Measurements from ENCODE around the gene NMT2.

Gene NMT2

DNA sequence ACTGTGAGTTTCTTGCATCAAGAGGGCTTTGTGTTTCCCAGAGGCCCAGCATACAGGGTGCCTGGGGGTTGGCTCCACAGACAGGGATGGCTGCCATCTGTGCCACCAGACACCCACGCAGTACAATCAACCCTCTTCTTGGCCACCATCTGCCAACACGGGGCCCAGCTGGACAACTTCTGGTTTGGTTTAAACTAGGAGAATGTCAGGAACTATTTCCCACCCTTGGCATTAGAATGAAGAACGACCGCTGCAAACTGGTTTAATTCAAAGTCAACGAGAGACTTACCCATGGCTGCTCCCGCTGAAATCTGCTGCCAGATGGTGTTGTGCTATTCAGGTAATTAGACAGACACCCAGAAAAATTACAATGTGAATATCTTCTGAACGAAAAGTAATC, 27.8 kb downstream of the NMT2 start:
- no peak for DNase-seq

DNA sequence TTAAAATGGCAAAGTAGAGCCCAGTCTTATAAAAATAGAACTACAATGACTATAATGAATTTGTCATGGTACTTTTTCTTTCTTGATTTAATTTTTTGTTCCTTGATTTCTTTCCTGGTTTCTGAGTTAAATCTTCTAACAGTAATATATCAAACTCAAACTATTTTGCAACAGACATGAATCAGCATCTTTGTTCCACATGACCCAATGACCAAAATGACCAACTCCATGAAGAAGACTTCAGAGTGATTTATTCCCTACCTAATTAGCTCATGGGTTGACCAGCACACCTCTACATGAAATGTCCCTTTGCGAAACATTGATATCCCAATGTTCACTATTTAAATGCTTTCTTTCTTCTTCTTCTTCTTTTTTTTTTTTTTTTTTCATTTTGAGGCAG, 30.9 kb downstream of the NMT2 start:
- DNase-seq: no peak

GRCh38 chr10:15137036-15137359, 31.5 kb downstream of the NMT2 start:
- no peak for DNase-seq

DNA sequence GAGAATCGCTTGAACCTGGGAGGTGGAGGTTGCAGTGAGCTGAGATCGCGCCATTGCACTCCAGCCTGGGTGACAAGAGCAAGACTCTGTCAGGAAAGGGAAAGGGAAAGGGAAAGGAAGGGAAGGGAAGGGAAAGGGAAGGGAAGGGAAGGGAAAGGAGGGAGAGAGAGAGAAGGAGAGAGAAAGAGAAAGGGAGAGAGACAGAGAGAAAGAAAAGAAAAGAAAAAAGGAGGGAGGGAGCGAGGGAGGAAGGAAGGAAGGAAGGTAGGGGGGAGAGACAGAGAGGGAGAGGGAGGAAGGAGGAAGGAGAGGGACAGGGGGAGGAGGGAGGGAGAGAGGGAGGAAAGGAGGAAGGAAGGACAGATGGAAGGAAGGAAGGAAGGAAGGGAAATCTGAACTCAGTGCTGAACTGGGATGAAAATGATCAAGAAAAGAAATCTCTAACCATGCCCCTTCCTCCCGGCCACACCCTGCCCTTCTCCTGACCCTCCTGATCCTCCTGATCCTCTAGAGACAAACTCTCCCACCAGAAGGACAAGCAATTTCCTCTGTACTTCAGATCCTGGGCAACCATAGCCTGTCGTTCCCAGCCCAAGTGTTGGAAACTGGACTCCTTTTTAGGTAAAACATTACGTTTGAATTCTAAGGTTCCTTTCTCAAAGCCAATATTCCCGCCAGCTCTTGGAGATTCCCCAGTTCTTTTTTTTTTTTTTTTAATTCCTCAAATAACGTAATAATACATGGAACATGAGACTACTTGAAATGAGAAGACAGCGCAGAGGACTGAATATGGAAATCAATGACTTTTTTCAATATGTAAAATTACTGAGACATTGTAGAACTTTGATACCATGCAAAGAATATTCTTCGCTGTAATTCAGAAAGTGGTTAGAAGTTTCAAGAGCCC, 32.1 kb downstream of the NMT2 start:
- DNase-seq: no peak

- no peak for DNase-seq
Observed at GRCh38 chr10:15131330-15131729, 37.2 kb downstream of the NMT2 start.

GRCh38 chr10:15124908-15125307, 43.6 kb downstream of the NMT2 start:
- no peak for DNase-seq

GRCh38 chr10:15124190-15124589, 44.3 kb downstream of the NMT2 start:
- no peak for DNase-seq

GRCh38 chr10:15123749-15124184, 44.7 kb downstream of the NMT2 start:
- no peak for DNase-seq

- DNase-seq: no peak
Observed at GRCh38 chr10:15122477-15123030, 45.9 kb downstream of the NMT2 start.

DNA sequence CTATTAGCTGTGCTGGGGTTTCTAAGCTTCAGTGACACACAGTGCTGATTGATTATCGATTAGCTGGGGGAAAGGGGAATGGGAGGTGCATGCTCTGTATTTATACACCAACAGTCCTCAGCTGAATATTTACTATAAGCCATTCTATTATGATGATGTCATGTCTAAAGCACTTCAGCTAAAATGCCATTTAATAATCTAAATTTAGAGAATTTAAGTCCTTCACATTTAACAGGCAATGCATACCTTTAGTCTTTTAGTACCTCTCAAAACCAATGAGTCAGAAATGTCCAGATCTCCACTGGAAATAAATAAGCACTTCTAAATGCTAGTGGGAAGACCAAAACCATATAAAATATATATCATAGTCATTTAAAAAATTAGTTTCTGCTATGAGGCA, 46.8 kb downstream of the NMT2 start:
- DNase-seq: no peak

DNA sequence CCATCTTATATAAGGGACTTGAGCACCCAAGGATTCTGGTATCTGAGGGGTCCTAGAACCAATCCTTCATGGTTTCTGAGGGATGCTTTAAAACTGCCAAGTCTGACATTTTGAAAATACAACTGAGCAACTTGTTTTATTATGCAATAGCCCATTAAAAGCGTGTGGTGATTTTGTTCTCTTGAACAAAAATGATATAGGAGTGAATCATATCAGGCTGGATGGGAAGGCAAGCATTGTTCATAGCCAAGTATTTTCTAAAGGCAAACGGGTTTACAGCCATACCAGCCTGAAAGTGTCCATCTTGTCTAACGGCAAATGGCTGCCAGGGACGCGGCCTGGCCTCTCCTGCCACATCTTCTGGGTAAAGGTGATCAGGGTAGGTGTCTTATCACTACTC, 48.0 kb downstream of the NMT2 start:
- no peak for DNase-seq

DNA sequence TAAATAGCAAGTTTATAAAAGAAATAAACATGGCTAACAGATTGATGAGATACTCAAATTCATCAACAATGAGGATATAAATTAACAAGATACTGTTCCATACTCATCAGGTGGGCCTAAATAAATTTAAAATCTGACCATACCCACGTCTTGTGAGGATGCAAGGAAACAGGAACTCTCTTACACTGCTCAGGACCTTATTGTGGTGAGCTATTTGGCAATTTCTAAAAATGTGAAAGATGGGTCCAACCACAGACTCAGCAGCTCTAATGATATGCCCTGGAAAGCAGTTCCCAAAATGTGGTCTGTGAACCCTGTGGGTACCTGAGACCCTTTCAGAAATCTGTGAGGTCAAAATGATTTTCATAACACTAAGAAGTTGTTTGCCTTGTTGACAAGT, 49.9 kb downstream of the NMT2 start:
- DNase-seq: no peak

DNA sequence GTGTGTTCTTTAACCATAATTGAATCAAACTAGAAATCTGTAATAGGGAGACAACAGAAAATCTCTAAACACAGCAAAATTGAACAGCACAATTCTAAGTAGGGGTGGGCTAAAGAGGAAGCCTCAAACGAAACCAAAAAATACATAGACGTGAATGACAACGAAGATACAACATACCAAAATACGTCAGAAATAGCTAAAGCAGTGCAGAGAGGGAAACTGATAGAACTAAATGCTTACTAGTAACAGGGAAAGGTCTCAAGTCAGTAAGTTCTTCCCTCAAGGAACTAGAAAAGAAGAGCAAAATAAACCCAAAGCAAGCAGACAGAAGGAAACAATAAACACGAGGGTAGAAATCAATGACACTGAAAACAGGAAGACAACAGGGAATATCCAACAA, 52.3 kb downstream of the NMT2 start:
- no peak for DNase-seq

DNA sequence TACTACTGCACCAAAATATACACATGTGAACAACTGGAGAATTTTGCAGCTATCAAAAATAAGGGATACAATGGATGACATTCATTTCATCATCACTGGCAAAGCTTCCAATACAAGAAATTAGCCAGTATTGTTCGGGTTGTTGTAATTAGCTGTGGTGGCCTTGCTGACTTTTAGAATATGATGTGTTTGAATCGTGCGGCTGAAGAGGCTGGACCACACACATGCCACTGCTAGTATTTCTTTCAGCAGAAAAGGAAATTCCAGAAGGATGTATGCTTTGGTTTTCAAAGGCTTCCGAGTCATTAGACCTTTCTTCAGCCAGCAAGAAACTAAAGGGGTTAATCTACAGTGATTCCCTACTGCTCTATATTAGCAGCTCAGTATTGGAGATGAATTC, 54.7 kb downstream of the NMT2 start:
- DNase-seq: no peak

DNA sequence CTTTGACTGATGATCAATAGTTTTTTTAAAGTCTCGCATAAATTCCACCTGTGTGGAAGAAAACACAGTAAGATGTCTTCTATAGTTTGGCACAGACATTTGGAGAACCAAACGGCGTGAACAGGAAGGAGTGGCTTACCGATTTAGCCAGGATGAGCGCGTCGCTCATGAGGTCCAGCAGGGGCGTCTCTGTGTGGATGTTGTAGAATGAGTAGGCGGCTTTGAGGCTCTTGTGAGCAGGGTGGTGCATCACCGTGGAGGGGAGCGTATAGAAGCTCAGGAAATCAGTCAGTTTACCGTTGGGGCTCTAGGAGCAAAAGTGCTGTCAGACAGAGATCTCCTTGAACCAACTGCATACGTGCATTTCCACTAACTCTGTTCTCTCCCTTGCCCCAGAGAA, 55.8 kb downstream of the NMT2 start:
- DNase-seq: no peak

DNA sequence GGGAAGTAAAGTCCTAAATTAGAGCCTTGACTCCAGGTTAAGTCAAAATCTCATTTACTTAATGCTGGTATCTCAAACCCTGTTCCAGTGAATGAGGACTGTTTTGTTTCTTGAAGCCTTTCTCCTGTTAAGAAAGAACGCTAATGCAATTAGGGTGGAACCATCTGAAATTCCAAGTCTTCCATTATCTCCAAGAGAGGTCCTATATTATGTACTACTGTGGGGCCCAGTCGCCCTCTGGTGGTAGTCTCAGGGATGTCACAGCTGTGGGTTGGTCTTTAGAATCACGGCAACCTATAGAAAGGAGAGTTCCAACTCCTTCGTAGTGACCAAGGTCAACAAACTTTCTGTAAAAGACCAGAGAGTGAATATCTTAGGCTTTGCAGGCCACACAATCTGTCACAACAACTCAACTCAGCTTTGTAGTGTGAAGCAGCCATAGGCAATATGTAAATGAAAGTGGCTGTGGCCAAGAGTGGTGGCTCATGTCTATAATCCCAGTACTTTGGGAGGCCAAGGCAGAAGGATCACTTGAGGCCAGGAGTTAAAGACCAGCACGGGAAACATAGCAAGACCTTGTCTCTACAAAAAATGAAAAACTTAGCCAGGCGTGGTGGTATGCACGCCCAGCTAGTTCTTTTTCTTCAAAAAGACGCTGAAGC, 62.0 kb downstream of the NMT2 start:
- peak; percentile 62 for DNase-seq

DNA sequence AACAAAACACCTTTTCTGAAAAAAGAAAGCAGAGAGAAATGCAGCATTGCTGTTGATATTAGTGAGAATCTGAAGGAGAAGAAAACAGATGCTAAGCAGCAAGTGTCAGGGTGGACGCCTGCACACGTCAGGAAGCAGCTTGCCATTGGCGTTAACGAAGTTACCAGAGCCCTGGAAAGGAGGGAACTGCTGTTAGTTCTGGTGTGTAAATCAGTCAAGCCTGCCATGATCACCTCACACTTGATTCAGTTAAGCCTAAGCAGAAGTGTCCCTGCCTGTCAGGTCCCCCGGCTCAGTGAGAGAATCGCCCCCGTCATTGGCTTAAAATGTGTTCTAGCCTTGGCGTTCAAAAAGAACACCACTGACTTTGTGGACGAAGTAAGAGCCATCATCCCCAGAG, 65.0 kb downstream of the NMT2 start:
- no peak for DNase-seq

GRCh38 chr10:15099886-15100285, 68.6 kb downstream of the NMT2 start:
- no peak for DNase-seq

DNA sequence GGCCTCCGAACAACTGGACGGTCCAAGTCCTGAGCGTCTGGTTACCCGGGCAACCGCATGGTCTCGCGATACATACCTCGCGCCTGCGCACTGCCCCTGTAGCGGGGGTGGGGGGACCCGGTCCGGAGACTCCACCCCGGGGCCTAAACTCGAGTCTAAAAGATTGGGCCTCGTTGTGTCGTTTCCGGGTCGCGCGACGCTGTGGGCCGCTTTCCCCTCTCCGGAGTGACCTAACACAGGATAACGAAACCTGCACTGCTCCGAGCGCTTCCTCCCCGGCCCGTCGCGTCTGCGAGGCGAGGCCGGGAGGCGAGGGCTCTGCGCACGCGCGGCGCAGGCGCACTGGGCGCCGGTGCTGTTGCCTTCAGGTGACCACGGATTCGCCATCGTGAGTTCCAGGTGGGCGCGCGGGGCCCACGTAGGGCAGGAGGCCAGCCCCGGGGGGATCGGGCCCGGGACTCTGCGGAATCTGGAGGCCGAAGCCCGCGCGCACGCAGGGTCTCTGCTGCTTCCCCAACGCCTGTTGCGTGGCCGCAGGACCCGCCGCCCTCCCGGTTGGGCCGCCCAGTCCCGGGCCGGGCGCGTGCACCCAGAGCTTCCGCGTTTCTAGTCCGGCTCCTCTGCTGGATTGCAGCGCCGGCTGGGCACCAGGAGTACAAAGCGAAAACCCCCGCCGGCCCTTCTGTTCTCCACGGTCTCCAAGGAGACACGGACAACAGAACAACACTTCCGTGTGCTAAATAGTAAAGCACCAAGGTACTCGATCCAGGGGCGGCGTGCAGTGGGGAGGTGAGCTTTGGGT, 71.3 kb downstream of the NMT2 start, which contains the start of gene RPP38:
Gene RPP38, plus strand, starts transcription at position 345 of the 802 bp plus-strand sequence. CDS start 5,960 bp downstream, outside the sequence.
- peak; percentile 97 for DNase-seq

- no peak for DNase-seq
Observed at GRCh38 chr10:15096661-15097010, 71.9 kb downstream of the NMT2 start.

DNA sequence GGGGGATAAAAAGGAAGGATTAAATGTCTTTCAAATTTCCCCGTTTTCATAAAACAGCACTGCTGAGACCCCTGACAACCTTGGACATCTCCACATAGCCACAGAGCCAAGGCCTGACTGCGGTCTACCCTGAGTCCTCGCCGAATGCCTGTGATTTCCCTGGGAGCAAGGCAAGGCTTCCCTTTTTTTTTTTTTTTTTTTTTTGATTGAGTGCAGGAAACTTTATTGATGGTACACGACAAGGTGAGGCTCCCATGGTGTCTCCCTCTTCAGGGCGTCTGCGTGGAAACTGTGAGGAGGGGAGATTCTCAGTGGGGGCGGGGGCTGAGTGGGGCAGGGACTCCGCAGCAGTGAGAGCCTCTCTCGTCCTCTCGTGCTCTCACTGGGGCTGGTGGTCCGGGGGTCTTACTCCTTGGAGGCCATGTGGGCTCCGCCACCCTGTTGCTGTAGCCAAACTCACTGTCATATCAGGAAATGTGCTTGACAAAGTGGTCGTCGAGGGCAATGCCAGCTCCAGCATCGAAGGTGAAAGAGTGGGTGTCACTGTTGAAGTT, 75.6 kb downstream of the NMT2 start:
- no peak for DNase-seq

DNA sequence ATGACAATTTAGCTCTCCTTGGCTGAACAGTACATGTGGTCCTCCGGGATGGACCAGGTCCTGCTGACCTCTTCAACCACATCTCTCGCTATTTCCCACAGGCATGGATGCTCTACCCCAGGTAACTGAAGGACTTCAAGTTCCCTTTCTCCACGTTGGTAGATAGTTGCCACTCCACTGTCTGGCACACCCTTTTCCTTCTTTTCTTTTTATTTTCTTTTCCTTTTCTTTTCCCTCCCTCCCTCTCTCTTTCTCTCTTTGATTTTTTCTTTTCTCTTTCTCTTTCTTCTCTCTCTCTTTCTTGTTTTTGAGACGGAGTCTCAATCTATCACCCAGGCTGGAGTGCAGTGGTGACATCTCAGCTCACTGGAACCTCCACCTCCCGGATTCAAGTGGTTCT, 77.1 kb downstream of the NMT2 start:
- no peak for DNase-seq

Measured in stimulated activated CD4-positive, alpha-beta T cell treated with anti-CD3 and anti-CD28 coated beads, Interleukin-12 subunit alpha, Interleukin-12 subunit beta, amount 100 ng/mL, for 4 hours (primary cell).